CD14-positive monocyte (primary cell): ENCODE data around the gene HSD11B2. TPM values are rescaled to one million over a fixed set of nuclear protein-coding genes. Genes with fewer than 3 reads are reported as not detected.

Experiments used
- DNase-seq, 3 donors: peaks; one replicate each; pipeline ENCODE4 v3.0.0-alpha.2; 2011 to 2022
- H2AFZ ChIP-seq: 2 replicates; pipeline ENCODE4 v1.6.0; 2012; ENCODE audit warnings: mild to moderate bottlenecking, low read depth, low read length, inconsistent platforms; ENCODE audit not compliant: insufficient read depth, poor library complexity, severe bottlenecking
- H3K27ac ChIP-seq, 2 donors: 1 replicate in 1 of 2; 2 replicates in 1 of 2; pipeline ENCODE4 v1.5.1; 2012 to 2013; ENCODE audit warnings: low read length in 2 of 2, control low read depth in 1 of 2, inconsistent platforms in 1 of 2, low read depth in 1 of 2, mild to moderate bottlenecking in 1 of 2
- H3K27me3 ChIP-seq, 2 donors: one replicate each; pipeline versions ENCODE4 v1.6.0 to v1.6.1; 2011 to 2013; ENCODE audit warnings: low read length in 2 of 2; ENCODE audit not compliant: control insufficient read depth in 2 of 2, insufficient read depth in 2 of 2
- H3K36me3 ChIP-seq, 2 donors: replicated peaks in 1 of 2; 1 replicate in 1 of 2; 2 replicates in 1 of 2; pipeline versions ENCODE4 v1.5.1 to v1.6.1; 2012 to 2013; ENCODE audit warnings: low read length in 2 of 2, control low read depth in 1 of 2, inconsistent platforms in 1 of 2, mild to moderate bottlenecking in 1 of 2; ENCODE audit not compliant: insufficient read depth in 2 of 2, control insufficient read depth in 1 of 2
- H3K4me1 ChIP-seq, 2 donors: 1 replicate in 1 of 2; 2 replicates in 1 of 2; pipeline versions ENCODE4 v1.5.1 to v1.6.1; 2012 to 2013; ENCODE audit warnings: low read length in 2 of 2, control low read depth in 1 of 2, inconsistent platforms in 1 of 2, mild to moderate bottlenecking in 1 of 2, moderate library complexity in 1 of 2; ENCODE audit not compliant: insufficient read depth in 2 of 2, control insufficient read depth in 1 of 2
- H3K4me2 ChIP-seq: replicated peaks from 2 replicates; pipeline ENCODE3; 2012; ENCODE audit warnings: low read length, moderate library complexity, mild to moderate bottlenecking; ENCODE audit not compliant: poor library complexity, severe bottlenecking; ENCODE audit errors: extremely low read depth
- H3K4me3 ChIP-seq, 3 experiments: fragments of 200-600 bp in 1 of 3; sonication (generic) in 1 of 3; replicated peaks in 1 of 3; 1 replicate in 2 of 3; 2 replicates in 1 of 3; pipeline ENCODE4 v1.5.1; 2011 to 2013; ENCODE audit warnings: low read length in 3 of 3, mild to moderate bottlenecking in 3 of 3, control low read depth in 2 of 3, low read depth in 2 of 3, inconsistent platforms in 1 of 3, moderate library complexity in 1 of 3
- H3K79me2 ChIP-seq: 2 replicates; pipeline ENCODE4 v1.6.0; 2012; ENCODE audit warnings: mild to moderate bottlenecking, control low read depth, inconsistent platforms, low read length, moderate library complexity; ENCODE audit not compliant: insufficient read depth
- H3K9ac ChIP-seq: 2 replicates; pipeline ENCODE4 v1.6.0; 2017; ENCODE audit warnings: low read length, mild to moderate bottlenecking; ENCODE audit not compliant: insufficient read depth, poor library complexity, severe bottlenecking
- H3K9me3 ChIP-seq, 2 donors: replicated peaks in 1 of 2; 1 replicate in 1 of 2; 2 replicates in 1 of 2; pipeline versions ENCODE4 v1.5.1 to v1.6.1; 2012 to 2013; ENCODE audit warnings: low read length in 2 of 2, control low read depth in 1 of 2; ENCODE audit not compliant: control insufficient read depth in 1 of 2, insufficient read depth in 1 of 2
- H4K20me1 ChIP-seq: 2 replicates; pipeline ENCODE4 v1.6.0; 2012; ENCODE audit warnings: mild to moderate bottlenecking, low read length, control low read depth, moderate library complexity; ENCODE audit not compliant: insufficient read depth
- H3K27ac Mint-ChIP-seq, 7 donors: one replicate each; pipeline ENCODE4 v1.8.0; 2020; ENCODE audit warnings: mild to moderate bottlenecking in 7 of 7, mixed read lengths in 7 of 7, moderate library complexity in 6 of 7, inconsistent platforms in 2 of 7
- H3K27me3 Mint-ChIP-seq, 3 donors: one replicate each; pipeline ENCODE4 v1.8.0; 2021 to 2022; ENCODE audit warnings: low read depth in 3 of 3, mild to moderate bottlenecking in 3 of 3, mixed read lengths in 3 of 3, moderate library complexity in 3 of 3, inconsistent platforms in 1 of 3
- H3K36me3 Mint-ChIP-seq, 2 donors: one replicate each; pipeline ENCODE4 v1.8.0; 2020; ENCODE audit warnings: mixed read lengths in 2 of 2, inconsistent platforms in 1 of 2, mild to moderate bottlenecking in 1 of 2
- H3K4me1 Mint-ChIP-seq: one replicate; pipeline ENCODE4 v1.8.0; 2020; ENCODE audit warnings: mild to moderate bottlenecking, mixed read lengths
- H3K4me3 Mint-ChIP-seq, 2 donors: one replicate each; pipeline ENCODE4 v1.8.0; 2020; ENCODE audit warnings: mild to moderate bottlenecking in 2 of 2, mixed read lengths in 2 of 2, moderate library complexity in 1 of 2
- H3K9me3 Mint-ChIP-seq, 7 donors: one replicate each; pipeline ENCODE4 v1.8.0; 2020 to 2022; ENCODE audit warnings: mixed read lengths in 7 of 7, mild to moderate bottlenecking in 6 of 7, moderate library complexity in 6 of 7, inconsistent platforms in 2 of 7
- CTCF ChIP-seq: fragments of 200-600 bp; IDR thresholded peaks from one replicate; pipeline ENCODE4 v1.8.0; 2022; ENCODE audit warnings: antibody characterized with exemption, mild to moderate bottlenecking
- WGBS: methylation state at CpG from one replicate; pipeline ENCODE4 v1.1.5; 2013; ENCODE audit warnings: missing lambda C conversion rate; ENCODE audit not compliant: insufficient coverage; 5-methylcytosine and 5-hydroxymethylcytosine counted together
- intact Hi-C, 2 donors: fragments of 100-400 bp; cut with micrococcal nuclease; formaldehyde crosslinking; loops; one replicate each; pipeline versions ENCODE4 v1.15.0 to v1.15.1; 2023
- polyA plus RNA-seq, 3 donors: library from polyadenylated mRNA; depleted of rRNA in 1 of 3; unstranded in 2 of 3; stranded (reverse) in 1 of 3; fragments of 300-500 nt in 2 of 3; fragments of >200 nt in 1 of 3; fragmentation: Illumina TruSeq in 2 of 3; gene quantifications; 1 replicate in 2 of 3; 2 replicates in 1 of 3; pipeline ENCODE4 v1.2.3, GENCODE V29; 2012 to 2021

The HSD11B2 gene
- polyA plus RNA-seq, 3 donors, result not detected

GRCh38 chr16:67388591-67388990 lies 42.3 kb upstream of the HSD11B2 start:
- no CpG with 5 or more reads among the region's 2 CpGs for WGBS
- Histone ChIP-seq H4K20me1 (peaks cover 46% of the 10 kb centered on the region), H3K4me1 (peaks cover 45 to 46% of the 10 kb centered on the region in 2 donors), H3K27ac (no peak overlapping the region), H3K9ac (no peak overlapping the region), H3K36me3 (no peaks in the 10 kb centered on the region), H3K9me3 (no peaks in the 10 kb centered on the region), H3K4me3 (no peak overlapping the region), H2AFZ (no peak overlapping the region), H3K79me2 (no peaks in the 10 kb centered on the region), H3K27me3 (peaks cover 0 to 12% of the 10 kb centered on the region in 2 donors), H3K4me2 (no peak overlapping the region)
- peaks cover 47% of the 10 kb centered on the region for H3K4me1 Mint-ChIP-seq
- peaks cover 0 to 7% (median 0%) of the 10 kb centered on the region in 7 donors for H3K9me3 Mint-ChIP-seq
- H3K27me3 Mint-ChIP-seq, result peaks cover 11 to 38% (median 25%) of the 10 kb centered on the region in 3 donors
- DNase-seq, result no peak
- peak overlapping the region in 1 of 2 donors; percentile 59 for H3K4me3 Mint-ChIP-seq
- peaks cover 16 to 26% of the 10 kb centered on the region in 2 donors for H3K36me3 Mint-ChIP-seq
- TF ChIP-seq CTCF, result no peak
- H3K27ac Mint-ChIP-seq, result peak overlapping the region in 2 of 7 donors; percentile 70 to 77
- intact Hi-C loops, result no loop called here

DNA sequence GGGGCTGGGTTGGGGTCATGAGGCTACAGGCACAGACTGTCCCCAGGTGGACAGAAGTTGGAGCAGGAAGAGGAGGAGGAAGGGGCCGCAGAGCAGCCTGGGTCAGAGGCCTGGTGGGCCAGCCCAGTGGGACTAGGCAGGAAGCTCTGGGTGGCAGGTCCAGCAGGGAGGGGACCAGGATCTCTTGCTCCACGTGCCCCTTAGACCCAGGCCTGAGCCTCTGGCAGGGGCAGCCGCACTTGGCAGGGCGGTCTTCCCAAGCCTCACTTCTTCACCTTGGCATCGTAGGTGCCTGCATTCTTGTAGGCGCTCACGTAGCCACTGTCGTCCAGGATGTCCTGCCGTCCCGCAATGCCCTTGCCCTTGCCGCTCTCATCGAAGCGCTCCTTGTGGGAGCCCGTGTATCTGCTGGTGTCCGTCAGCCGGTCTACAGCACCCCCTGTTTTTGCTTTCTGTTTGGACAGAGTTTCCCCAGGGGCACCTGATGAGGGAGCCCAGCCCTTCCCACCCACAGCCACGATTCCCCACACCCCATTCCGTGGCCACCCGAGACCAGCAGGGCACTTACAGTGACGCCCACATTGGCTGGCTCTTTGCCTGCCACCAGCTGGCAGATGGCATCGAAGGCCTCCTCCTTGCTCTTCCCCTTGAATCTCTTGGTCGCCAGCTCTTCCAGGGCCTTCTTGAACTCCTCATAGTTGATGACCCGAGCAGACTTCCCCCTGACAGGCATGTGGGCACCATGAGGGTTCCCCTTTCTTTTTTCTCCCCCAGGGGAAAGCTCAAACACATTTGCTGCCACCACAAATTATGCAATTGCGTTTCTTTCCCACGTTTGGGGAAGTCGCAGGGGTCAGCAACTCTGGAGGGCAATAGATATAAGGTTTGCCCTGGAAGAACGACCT lies 40.8 kb upstream of the HSD11B2 start:
- Mint-ChIP-seq H3K27me3 (peaks cover 19 to 46% (median 32%) of the 10 kb centered on the region in 3 donors), H3K4me1 (peaks cover 59% of the 10 kb centered on the region), H3K36me3 (peaks cover 16 to 26% of the 10 kb centered on the region in 2 donors), H3K4me3 (peak overlapping the region; percentile 66 to 83), H3K9me3 (peaks cover 0 to 8% (median 0%) of the 10 kb centered on the region in 7 donors), H3K27ac (peak overlapping the region; percentile 88 to 96 (median 94))
- Histone ChIP-seq H4K20me1 (peaks cover 47% of the 10 kb centered on the region), H3K9me3 (no peaks in the 10 kb centered on the region), H2AFZ (no peak overlapping the region), H3K27ac (peak overlapping the region; percentile 63 to 65), H3K27me3 (peaks cover 0 to 19% of the 10 kb centered on the region in 2 donors), H3K79me2 (no peaks in the 10 kb centered on the region), H3K36me3 (no peaks in the 10 kb centered on the region), H3K4me2 (peak overlapping the region; percentile 87), H3K9ac (no peak overlapping the region), H3K4me3 (peak overlapping the region in 2 of 3 experiments; percentile 12 to 78), H3K4me1 (peaks cover 60 to 61% of the 10 kb centered on the region in 2 donors)
- WGBS, result 53% methylated on average over 23 of the region's 27 CpGs
- peak; percentile 94 to 97 (median 94) for DNase-seq
- intact Hi-C loops, result no loop called here
- no peak for TF ChIP-seq CTCF
